HepG2 (cell line): ENCODE results near the gene CAPN2.

Experiments used
- EP300 ChIP-seq, 3 experiments: sonication (generic) in 1 of 3; formaldehyde crosslinking in 1 of 3; IDR thresholded peaks; 2 replicates each; pipeline versions ENCODE4 v1.5.1 to v1.6.1; 2011 to 2020; ENCODE audit warnings: low read depth in 2 of 3, low read length in 2 of 3, borderline replicate concordance in 1 of 3, improper control_type of control experiment in 1 of 3, mild to moderate bottlenecking in 1 of 3, missing genetic modification reagents in 1 of 3, moderate library complexity in 1 of 3
- TP53 ChIP-seq: sonication (generic); formaldehyde crosslinking; conservative IDR thresholded peaks from 2 replicates; pipeline ENCODE4 v1.4.0; 2020; ENCODE audit warnings: missing genetic modification reagents
- TF ChIP-seq, protein P1 (sequence below): sonication (generic); formaldehyde crosslinking; IDR thresholded peaks from 2 replicates; pipeline ENCODE4 v1.8.1; 2023; ENCODE audit warnings: mild to moderate bottlenecking, inconsistent platforms, moderate library complexity, missing genetic modification reagents, borderline replicate concordance
- TF ChIP-seq, protein P2 (sequence below): IDR thresholded peaks from 2 replicates; pipeline ENCODE4 v1.6.1; 2012; ENCODE audit warnings: low read depth, low read length, improper control_type of control experiment
- TF ChIP-seq, protein P3 (sequence below): sonication (generic); formaldehyde crosslinking; IDR thresholded peaks from 2 replicates; pipeline ENCODE4 v1.4.0; 2020; ENCODE audit warnings: missing genetic modification reagents

DNA sequence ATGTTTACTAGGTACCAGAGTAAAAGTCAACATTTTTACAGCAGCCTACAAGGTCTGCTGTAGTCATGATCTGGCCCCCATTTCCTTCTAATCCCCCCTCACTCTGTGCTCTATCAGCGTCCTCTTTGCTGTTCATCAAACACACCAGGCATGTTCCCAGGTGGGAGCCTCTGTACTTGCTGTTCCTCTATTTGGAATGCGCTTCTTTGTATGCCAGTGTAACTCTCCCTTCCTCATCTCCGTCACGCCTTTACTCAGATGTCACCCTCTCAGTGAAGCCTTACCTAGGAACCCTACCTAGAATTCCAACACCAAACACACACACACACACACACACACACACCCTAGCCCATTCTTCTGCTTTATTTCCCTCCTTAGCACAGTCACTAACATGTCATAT lies 112.4 kb downstream of the CAPN2 start:
- TF ChIP-seq, protein P1, sequence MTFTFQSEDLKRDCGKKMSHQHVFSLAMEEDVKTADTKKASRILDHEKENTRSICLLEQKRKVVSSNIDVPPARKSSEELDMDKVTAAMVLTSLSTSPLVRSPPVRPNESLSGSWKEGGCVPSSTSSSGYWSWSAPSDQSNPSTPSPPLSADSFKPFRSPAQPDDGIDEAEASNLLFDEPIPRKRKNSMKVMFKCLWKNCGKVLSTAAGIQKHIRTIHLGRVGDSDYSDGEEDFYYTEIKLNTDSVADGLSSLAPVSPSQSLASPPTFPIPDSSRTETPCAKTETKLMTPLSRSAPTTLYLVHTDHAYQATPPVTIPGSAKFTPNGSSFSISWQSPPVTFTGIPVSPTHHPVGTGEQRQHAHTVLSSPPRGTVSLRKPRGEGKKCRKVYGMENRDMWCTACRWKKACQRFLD = no peak
- TF ChIP-seq TP53 (CRISPR knock-in tag) = no peak
- TF ChIP-seq EP300 (IDR thresholded peaks at IDR 0.05; ENCODE audit: low read depth in 2 of 2, low read length in 2 of 2) = no peak
- TF ChIP-seq EP300 (CRISPR knock-in tag; IDR thresholded peaks at IDR 0.05; ENCODE audit: borderline replicate concordance) = no peak
- TF ChIP-seq, protein P2, sequence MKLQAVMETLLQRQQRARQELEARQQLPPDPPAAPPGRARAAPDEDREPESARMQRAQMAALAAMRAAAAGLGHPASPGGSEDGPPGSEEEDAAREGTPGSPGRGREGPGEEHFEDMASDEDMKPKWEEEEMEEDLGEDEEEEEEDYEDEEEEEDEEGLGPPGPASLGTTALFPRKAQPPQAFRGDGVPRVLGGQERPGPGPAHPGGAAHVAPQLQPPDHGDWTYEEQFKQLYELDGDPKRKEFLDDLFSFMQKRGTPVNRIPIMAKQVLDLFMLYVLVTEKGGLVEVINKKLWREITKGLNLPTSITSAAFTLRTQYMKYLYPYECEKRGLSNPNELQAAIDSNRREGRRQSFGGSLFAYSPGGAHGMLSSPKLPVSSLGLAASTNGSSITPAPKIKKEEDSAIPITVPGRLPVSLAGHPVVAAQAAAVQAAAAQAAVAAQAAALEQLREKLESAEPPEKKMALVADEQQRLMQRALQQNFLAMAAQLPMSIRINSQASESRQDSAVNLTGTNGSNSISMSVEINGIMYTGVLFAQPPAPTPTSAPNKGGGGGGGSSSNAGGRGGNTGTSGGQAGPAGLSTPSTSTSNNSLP = no peak
- TF ChIP-seq, protein P3, sequence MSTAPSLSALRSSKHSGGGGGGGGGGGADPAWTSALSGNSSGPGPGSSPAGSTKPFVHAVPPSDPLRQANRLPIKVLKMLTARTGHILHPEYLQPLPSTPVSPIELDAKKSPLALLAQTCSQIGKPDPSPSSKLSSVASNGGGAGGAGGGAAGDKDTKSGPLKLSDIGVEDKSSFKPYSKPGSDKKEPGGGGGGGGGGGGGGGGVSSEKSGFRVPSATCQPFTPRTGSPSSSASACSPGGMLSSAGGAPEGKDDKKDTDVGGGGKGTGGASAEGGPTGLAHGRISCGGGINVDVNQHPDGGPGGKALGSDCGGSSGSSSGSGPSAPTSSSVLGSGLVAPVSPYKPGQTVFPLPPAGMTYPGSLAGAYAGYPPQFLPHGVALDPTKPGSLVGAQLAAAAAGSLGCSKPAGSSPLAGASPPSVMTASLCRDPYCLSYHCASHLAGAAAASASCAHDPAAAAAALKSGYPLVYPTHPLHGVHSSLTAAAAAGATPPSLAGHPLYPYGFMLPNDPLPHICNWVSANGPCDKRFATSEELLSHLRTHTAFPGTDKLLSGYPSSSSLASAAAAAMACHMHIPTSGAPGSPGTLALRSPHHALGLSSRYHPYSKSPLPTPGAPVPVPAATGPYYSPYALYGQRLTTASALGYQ (CRISPR knock-in tag) = no peak
